ENCODE data around the gene MT1X. TPM values are rescaled to one million over a fixed set of nuclear protein-coding genes. Genes with fewer than 3 reads are reported as not detected.
"Not testable (repeated sequence)": the region's sequence is repeated elsewhere in the genome, so short reads cannot be mapped to it uniquely, and the experiment has no call there.

The MT1X gene
- total and polyA plus RNA-seq, 2 donors: 10.8 to 1,604 TPM

- Histone ChIP-seq H3K4me3 (ENCODE audit: low read depth, low read length) (no peak overlapping the region), H3K27ac (ENCODE audit: low read depth) (no peak overlapping the region), H3K36me3 (ENCODE audit: insufficient read depth) (no peaks in the 10 kb centered on the region), H3K4me1 (ENCODE audit: insufficient read depth) (no peaks in the 10 kb centered on the region)
- WGBS: 87% methylated on average over 5 of the region's 5 CpGs
- DNase-seq (ENCODE audit: extremely low spot score): no peak
Observed at GRCh38 chr16:56697456-56698155, 15.3 kb downstream of the MT1X start.

GRCh38 chr16:56700195-56700594 is 17.9 kb downstream of the MT1X start:
- no peaks in the 10 kb centered on the region for H3K36me3 ChIP-seq (ENCODE audit: insufficient read depth)
- H3K4me3 ChIP-seq (ENCODE audit: low read depth, low read length): no peak overlapping the region
- H3K27ac ChIP-seq (ENCODE audit: low read depth): no peak overlapping the region
- 94% methylated on average over 1 of the region's 1 CpG for whole genome bisulfite sequencing
- DNase-seq (ENCODE audit: extremely low spot score): no peak
- H3K4me1 ChIP-seq (ENCODE audit: insufficient read depth): no peaks in the 10 kb centered on the region

GRCh38 chr16:56700631-56701030 is 18.4 kb downstream of the MT1X start:
- WGBS: 97% methylated on average over 1 of the region's 1 CpG
- Histone ChIP-seq H3K27ac (ENCODE audit: low read depth) (no peak overlapping the region), H3K4me1 (ENCODE audit: insufficient read depth) (no peaks in the 10 kb centered on the region), H3K4me3 (ENCODE audit: low read depth, low read length) (no peak overlapping the region), H3K36me3 (ENCODE audit: insufficient read depth) (no peaks in the 10 kb centered on the region)
- no peak for DNase-seq (ENCODE audit: extremely low spot score)

GRCh38 chr16:56701534-56701933 is 19.3 kb downstream of the MT1X start:
- no peak for DNase-seq (ENCODE audit: extremely low spot score)
- Histone ChIP-seq H3K4me1 (ENCODE audit: insufficient read depth) (no peaks in the 10 kb centered on the region), H3K4me3 (ENCODE audit: low read depth, low read length) (no peak overlapping the region), H3K27ac (ENCODE audit: low read depth) (no peak overlapping the region), H3K36me3 (ENCODE audit: insufficient read depth) (no peaks in the 10 kb centered on the region)
- 89% methylated on average over 7 of the region's 7 CpGs for WGBS

- H3K27ac ChIP-seq (ENCODE audit: low read depth): no peak overlapping the region
- 86% methylated on average over 5 of the region's 5 CpGs for WGBS
Observed at GRCh38 chr16:56702836-56703235, 20.6 kb downstream of the MT1X start.

GRCh38 chr16:56708525-56709442 is 26.5 kb downstream of the MT1X start:
- Histone ChIP-seq H3K27ac (ENCODE audit: low read depth) (no peak overlapping the region), H3K36me3 (ENCODE audit: insufficient read depth) (no peaks in the 10 kb centered on the region), H3K4me1 (ENCODE audit: insufficient read depth) (no peaks in the 10 kb centered on the region), H3K4me3 (ENCODE audit: low read depth, low read length) (no peak overlapping the region)
- DNase-seq (ENCODE audit: extremely low spot score): no peak
- 58% methylated on average over 13 of the region's 13 CpGs for WGBS

More at GRCh38 chr16:56702836-56703235, 20.6 kb downstream of the MT1X start:
- H3K36me3 ChIP-seq (ENCODE audit: insufficient read depth): no peaks in the 10 kb centered on the region
- DNase-seq (ENCODE audit: extremely low spot score): no peak
- H3K4me1 ChIP-seq (ENCODE audit: insufficient read depth): no peaks in the 10 kb centered on the region
- no peak overlapping the region for H3K4me3 ChIP-seq (ENCODE audit: low read depth, low read length)

GRCh38 chr16:56709443-56710040 is 27.3 kb downstream of the MT1X start:
- Histone ChIP-seq H3K36me3 (ENCODE audit: insufficient read depth) (no peaks in the 10 kb centered on the region), H3K27ac (ENCODE audit: low read depth) (no peak overlapping the region), H3K4me3 (ENCODE audit: low read depth, low read length) (no peak overlapping the region), H3K4me1 (ENCODE audit: insufficient read depth) (no peaks in the 10 kb centered on the region)
- no peak for DNase-seq (ENCODE audit: extremely low spot score)
- WGBS: 91% methylated on average over 4 of the region's 4 CpGs

GRCh38 chr16:56710181-56710737 is 28.0 kb downstream of the MT1X start:
- 86% methylated on average over 3 of the region's 3 CpGs for WGBS
- no peaks in the 10 kb centered on the region for H3K36me3 ChIP-seq (ENCODE audit: insufficient read depth)
- no peak overlapping the region for H3K27ac ChIP-seq (ENCODE audit: low read depth)
- DNase-seq (ENCODE audit: extremely low spot score): no peak
- no peaks in the 10 kb centered on the region for H3K4me1 ChIP-seq (ENCODE audit: insufficient read depth)
- no peak overlapping the region for H3K4me3 ChIP-seq (ENCODE audit: low read depth, low read length)

GRCh38 chr16:56711862-56712261 is 29.6 kb downstream of the MT1X start:
- Histone ChIP-seq H3K4me1 (ENCODE audit: insufficient read depth) (no peaks in the 10 kb centered on the region), H3K27ac (ENCODE audit: low read depth) (no peak overlapping the region), H3K36me3 (ENCODE audit: insufficient read depth) (no peaks in the 10 kb centered on the region), H3K4me3 (ENCODE audit: low read depth, low read length) (no peak overlapping the region)
- 81% methylated on average over 2 of the region's 2 CpGs for WGBS
- DNase-seq (ENCODE audit: extremely low spot score): no peak

- no peaks in the 10 kb centered on the region for H3K36me3 ChIP-seq (ENCODE audit: insufficient read depth)
- 90% methylated on average over 2 of the region's 2 CpGs for WGBS
- DNase-seq (ENCODE audit: extremely low spot score): no peak
- H3K27ac ChIP-seq (ENCODE audit: low read depth): no peak overlapping the region
- H3K4me3 ChIP-seq (ENCODE audit: low read depth, low read length): no peak overlapping the region
- no peaks in the 10 kb centered on the region for H3K4me1 ChIP-seq (ENCODE audit: insufficient read depth)
Observed at GRCh38 chr16:56713794-56714193, 31.5 kb downstream of the MT1X start.

- no peak for DNase-seq (ENCODE audit: extremely low spot score)
- H3K27ac ChIP-seq (ENCODE audit: low read depth): no peak overlapping the region
- no peak overlapping the region for H3K4me3 ChIP-seq (ENCODE audit: low read depth, low read length)
- H3K4me1 ChIP-seq (ENCODE audit: insufficient read depth): no peaks in the 10 kb centered on the region
- H3K36me3 ChIP-seq (ENCODE audit: insufficient read depth): no peaks in the 10 kb centered on the region
- 67% methylated on average over 4 of the region's 4 CpGs for WGBS
Observed at GRCh38 chr16:56715126-56715525, 32.9 kb downstream of the MT1X start.

GRCh38 chr16:56716761-56717160 is 34.5 kb downstream of the MT1X start:
- WGBS: 75% methylated on average over 3 of the region's 3 CpGs

GRCh38 chr16:56717532-56717931 is 35.3 kb downstream of the MT1X start:
- 88% methylated on average over 2 of the region's 2 CpGs for WGBS
- H3K4me1 ChIP-seq (ENCODE audit: insufficient read depth); H3K36me3 ChIP-seq (ENCODE audit: insufficient read depth); H3K27ac ChIP-seq (ENCODE audit: low read depth); DNase-seq (ENCODE audit: extremely low spot score); H3K4me3 ChIP-seq (ENCODE audit: low read depth, low read length): not testable (repeated sequence)

More at GRCh38 chr16:56716761-56717160, 34.5 kb downstream of the MT1X start:
- Histone ChIP-seq H3K27ac (ENCODE audit: low read depth) (no peak overlapping the region), H3K4me1 (ENCODE audit: insufficient read depth) (no peaks in the 10 kb centered on the region), H3K4me3 (ENCODE audit: low read depth, low read length) (no peak overlapping the region), H3K36me3 (ENCODE audit: insufficient read depth) (no peaks in the 10 kb centered on the region)
- no peak for DNase-seq (ENCODE audit: extremely low spot score)
